ENCODE data around the gene ARHGAP21. TPM values are rescaled to one million over a fixed set of nuclear protein-coding genes. Genes with fewer than 3 reads are reported as not detected.

ARHGAP21 gene
- total RNA-seq, 1 experiment from 2014 or later: 115 TPM

DNA sequence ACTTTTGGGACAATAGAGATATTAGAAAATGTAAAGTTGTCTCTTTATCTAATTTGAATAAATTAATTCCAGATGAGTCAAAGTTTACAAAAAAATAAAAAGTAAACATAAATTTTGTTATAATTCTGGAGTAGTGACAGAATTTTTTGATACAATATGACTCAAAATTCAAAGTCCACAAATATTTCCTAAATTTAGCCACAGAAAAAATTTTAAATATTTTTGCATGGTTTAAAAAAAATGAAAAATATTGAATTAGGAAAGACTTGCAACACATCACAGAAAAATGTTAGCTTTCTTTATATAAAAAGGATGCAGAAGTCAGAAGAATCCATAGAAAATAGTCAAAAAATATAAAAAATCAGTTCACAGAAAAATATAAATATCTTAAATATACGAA lies 117.7 kb downstream of the ARHGAP21 start:
- no peak for TF ChIP-seq EZH2 (IDR thresholded peaks at IDR 0.05; ENCODE audit: low read depth)
- TF ChIP-seq, protein P1, sequence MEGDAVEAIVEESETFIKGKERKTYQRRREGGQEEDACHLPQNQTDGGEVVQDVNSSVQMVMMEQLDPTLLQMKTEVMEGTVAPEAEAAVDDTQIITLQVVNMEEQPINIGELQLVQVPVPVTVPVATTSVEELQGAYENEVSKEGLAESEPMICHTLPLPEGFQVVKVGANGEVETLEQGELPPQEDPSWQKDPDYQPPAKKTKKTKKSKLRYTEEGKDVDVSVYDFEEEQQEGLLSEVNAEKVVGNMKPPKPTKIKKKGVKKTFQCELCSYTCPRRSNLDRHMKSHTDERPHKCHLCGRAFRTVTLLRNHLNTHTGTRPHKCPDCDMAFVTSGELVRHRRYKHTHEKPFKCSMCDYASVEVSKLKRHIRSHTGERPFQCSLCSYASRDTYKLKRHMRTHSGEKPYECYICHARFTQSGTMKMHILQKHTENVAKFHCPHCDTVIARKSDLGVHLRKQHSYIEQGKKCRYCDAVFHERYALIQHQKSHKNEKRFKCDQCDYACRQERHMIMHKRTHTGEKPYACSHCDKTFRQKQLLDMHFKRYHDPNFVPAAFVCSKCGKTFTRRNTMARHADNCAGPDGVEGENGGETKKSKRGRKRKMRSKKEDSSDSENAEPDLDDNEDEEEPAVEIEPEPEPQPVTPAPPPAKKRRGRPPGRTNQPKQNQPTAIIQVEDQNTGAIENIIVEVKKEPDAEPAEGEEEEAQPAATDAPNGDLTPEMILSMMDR (conservative IDR thresholded peaks at IDR 0.05): no peak
- CTCF ChIA-PET: no interaction called here
- Histone ChIP-seq H4K20me1 (ENCODE audit: insufficient read depth) (no peaks in the 10 kb centered on the region), H3K36me3 (ENCODE audit: low read depth) (peaks cover 6% of the 10 kb centered on the region; the same call in 1 of the 2 replicates), H3K27ac (no peak overlapping the region), H3K9me3 (ENCODE audit: insufficient read depth, low read depth) (no peaks in the 10 kb centered on the region), H3K79me2 (ENCODE audit: low read depth) (no peaks in the 10 kb centered on the region), H3K4me2 (no peak overlapping the region), H3K4me1 (replicated peaks; ENCODE audit: insufficient read depth) (no peaks in the 10 kb centered on the region), H3F3A (ENCODE audit: insufficient read depth, low read depth) (no peaks in the 10 kb centered on the region), H3K4me3 (no peak overlapping the region), H3K27me3 (ENCODE audit: insufficient read depth, low read depth) (no peaks in the 10 kb centered on the region), H2AFZ (no peak overlapping the region), H3K9me2 (ENCODE audit: insufficient read depth) (no peaks in the 10 kb centered on the region)
- POLR2A ChIA-PET (ENCODE audit: unreplicated experiment): no interaction called here
- DNase-seq: no peak
- intact Hi-C loops (cut with micrococcal nuclease; ENCODE audit: unreplicated experiment): no loop called here
- no TSS peak for BruUV-seq (replicated peaks)

GRCh38 chr10:24605141-24605540 lies 118.5 kb downstream of the ARHGAP21 start:
- intact Hi-C loops (cut with micrococcal nuclease; ENCODE audit: unreplicated experiment): no loop called here
- Histone ChIP-seq H2AFZ (no peak overlapping the region), H3K9me2 (ENCODE audit: insufficient read depth) (no peaks in the 10 kb centered on the region), H3K4me2 (no peak overlapping the region), H3K9me3 (ENCODE audit: insufficient read depth, low read depth) (no peaks in the 10 kb centered on the region), H3K36me3 (ENCODE audit: low read depth) (peaks cover 6% of the 10 kb centered on the region; the same call in 1 of the 2 replicates), H3K4me1 (replicated peaks; ENCODE audit: insufficient read depth) (no peaks in the 10 kb centered on the region), H3F3A (ENCODE audit: insufficient read depth, low read depth) (no peaks in the 10 kb centered on the region), H3K79me2 (ENCODE audit: low read depth) (no peaks in the 10 kb centered on the region), H3K27me3 (ENCODE audit: insufficient read depth, low read depth) (no peaks in the 10 kb centered on the region), H3K27ac (no peak overlapping the region), H3K4me3 (no peak overlapping the region), H4K20me1 (ENCODE audit: insufficient read depth) (no peaks in the 10 kb centered on the region)
- no peak for DNase-seq
- ChIA-PET POLR2A (ENCODE audit: unreplicated experiment) (interaction anchor here (0.5 kb wide), 1 partner anchor 380 kb away, joined by 3 read pairs; no protein-coding TSS in a partner anchor), CTCF (no interaction called here)
- BruUV-seq (replicated peaks): no TSS peak
- no peak for TF ChIP-seq EZH2 (IDR thresholded peaks at IDR 0.05; ENCODE audit: low read depth)
- TF ChIP-seq, protein P1 (conservative IDR thresholded peaks at IDR 0.05): no peak

- Histone ChIP-seq H3K4me2 (no peak overlapping the region), H3K9me2 (ENCODE audit: insufficient read depth) (no peaks in the 10 kb centered on the region), H3F3A (ENCODE audit: insufficient read depth, low read depth) (no peaks in the 10 kb centered on the region), H3K27me3 (ENCODE audit: insufficient read depth, low read depth) (no peaks in the 10 kb centered on the region), H2AFZ (no peak overlapping the region), H3K4me1 (replicated peaks; ENCODE audit: insufficient read depth) (no peaks in the 10 kb centered on the region), H3K4me3 (no peak overlapping the region), H4K20me1 (ENCODE audit: insufficient read depth) (no peaks in the 10 kb centered on the region), H3K79me2 (ENCODE audit: low read depth) (no peaks in the 10 kb centered on the region), H3K36me3 (ENCODE audit: low read depth) (peaks cover 10% of the 10 kb centered on the region), H3K9me3 (ENCODE audit: insufficient read depth, low read depth) (no peaks in the 10 kb centered on the region), H3K27ac (no peak overlapping the region)
- ChIA-PET POLR2A (ENCODE audit: unreplicated experiment) (no interaction called here), CTCF (no interaction called here)
- TF ChIP-seq, protein P1 (conservative IDR thresholded peaks at IDR 0.05): no peak
- no peak for TF ChIP-seq EZH2 (IDR thresholded peaks at IDR 0.05; ENCODE audit: low read depth)
- BruUV-seq (replicated peaks): no TSS peak
- no peak for DNase-seq
- intact Hi-C loops (cut with micrococcal nuclease; ENCODE audit: unreplicated experiment): no loop called here
Measured at GRCh38 chr10:24603333-24603732, 120.4 kb downstream of the ARHGAP21 start.
